Mesenchymal stem cell (in vitro differentiated cells and primary cell): ENCODE measurements around the gene RPL41.
A peak's percentile ranks its signal among the peaks of the same experiment; 100 is the strongest.

Experiments used
- DNase-seq: peaks from one replicate; pipeline ENCODE4 v3.0.0-alpha.2; 2013
- H2AFZ ChIP-seq: one replicate; pipeline ENCODE4 v1.6.1; 2013; ENCODE audit warnings: low read depth, mild to moderate bottlenecking, control low read depth, inconsistent platforms, low read length, moderate library complexity
- H2AK5ac ChIP-seq: 2 replicates; pipeline ENCODE4 v1.6.1; 2013; ENCODE audit warnings: low read length, moderate library complexity, mild to moderate bottlenecking, inconsistent platforms; ENCODE audit not compliant: severe bottlenecking
- H2BK120ac ChIP-seq: one replicate; pipeline ENCODE4 v1.6.1; 2013; ENCODE audit warnings: low read depth, mild to moderate bottlenecking, inconsistent platforms, low read length, moderate library complexity
- H2BK12ac ChIP-seq, 2 experiments: one replicate each; pipeline ENCODE4 v1.6.1; 2013; ENCODE audit warnings: inconsistent platforms in 2 of 2, low read length in 2 of 2, mild to moderate bottlenecking in 2 of 2, moderate library complexity in 2 of 2, control low read depth in 1 of 2
- H2BK15ac ChIP-seq: one replicate; pipeline ENCODE4 v1.6.1; 2013; ENCODE audit warnings: mild to moderate bottlenecking, low read depth, inconsistent platforms; ENCODE audit not compliant: poor library complexity, severe bottlenecking
- H2BK5ac ChIP-seq: 2 replicates; pipeline ENCODE4 v1.6.1; 2013; ENCODE audit warnings: low read depth, mild to moderate bottlenecking, low read length, control low read depth, inconsistent platforms; ENCODE audit not compliant: poor library complexity, severe bottlenecking
- H3K14ac ChIP-seq, 2 experiments: one replicate each; pipeline ENCODE4 v1.6.1; 2013; ENCODE audit warnings: inconsistent platforms in 2 of 2, low read length in 2 of 2, control low read depth in 1 of 2, mild to moderate bottlenecking in 1 of 2, moderate library complexity in 1 of 2
- H3K18ac ChIP-seq, 2 experiments: one replicate each; pipeline ENCODE4 v1.6.1; 2013; ENCODE audit warnings: inconsistent platforms in 2 of 2, low read length in 2 of 2, control low read depth in 1 of 2, low read depth in 1 of 2, mild to moderate bottlenecking in 1 of 2
- H3K23ac ChIP-seq, 2 experiments: one replicate each; pipeline ENCODE4 v1.6.1; 2013; ENCODE audit warnings: inconsistent platforms in 2 of 2, low read length in 2 of 2, mild to moderate bottlenecking in 2 of 2, moderate library complexity in 2 of 2, control low read depth in 1 of 2
- H3K27ac ChIP-seq: 2 replicates; pipeline ENCODE4 v1.5.1; 2013; ENCODE audit warnings: mild to moderate bottlenecking, moderate library complexity, low read length, control low read depth, inconsistent platforms; ENCODE audit not compliant: poor library complexity, severe bottlenecking
- H3K27me3 ChIP-seq, 2 experiments: 2 replicates each; pipeline versions ENCODE4 v1.6.1 to v1.7.0; 2013; ENCODE audit warnings: low read length in 2 of 2, mild to moderate bottlenecking in 2 of 2, moderate library complexity in 2 of 2, control low read depth in 1 of 2, inconsistent platforms in 1 of 2; ENCODE audit not compliant: control insufficient read depth in 1 of 2, insufficient read depth in 1 of 2
- H3K36me3 ChIP-seq, 2 experiments: 2 replicates each; pipeline versions ENCODE4 v1.6.1 to v1.7.0; 2013; ENCODE audit warnings: low read length in 2 of 2, control low read depth in 1 of 2, inconsistent platforms in 1 of 2, low read depth in 1 of 2, mild to moderate bottlenecking in 1 of 2; ENCODE audit not compliant: insufficient read depth in 2 of 2, control insufficient read depth in 1 of 2
- H3K4ac ChIP-seq, 2 experiments: one replicate each; pipeline ENCODE4 v1.6.1; 2013; ENCODE audit warnings: inconsistent platforms in 2 of 2, low read length in 2 of 2, mild to moderate bottlenecking in 2 of 2, moderate library complexity in 2 of 2, control low read depth in 1 of 2, low read depth in 1 of 2
- H3K4me1 ChIP-seq: 2 replicates; pipeline ENCODE4 v1.6.1; 2013; ENCODE audit warnings: low read depth, low read length, control low read depth; ENCODE audit not compliant: control insufficient read depth, insufficient read depth
- H3K4me2 ChIP-seq: 2 replicates; pipeline ENCODE4 v1.6.1; 2013; ENCODE audit warnings: low read length, mild to moderate bottlenecking, inconsistent platforms; ENCODE audit not compliant: poor library complexity, severe bottlenecking
- H3K4me3 ChIP-seq, 2 experiments: 2 replicates each; pipeline versions ENCODE4 v1.5.1 to v1.7.0; 2013; ENCODE audit warnings: low read length in 2 of 2, mild to moderate bottlenecking in 2 of 2, control low read depth in 1 of 2, low read depth in 1 of 2; ENCODE audit not compliant: insufficient read depth in 1 of 2
- H3K79me1 ChIP-seq: replicated peaks from 2 replicates; pipeline ENCODE4 v1.6.1; 2013; ENCODE audit warnings: mild to moderate bottlenecking, control low read depth, low read length, inconsistent platforms; ENCODE audit not compliant: poor library complexity, severe bottlenecking
- H3K9ac ChIP-seq: 2 replicates; pipeline ENCODE4 v1.7.0; 2013; ENCODE audit warnings: mild to moderate bottlenecking, low read length, moderate library complexity
- H3K9me3 ChIP-seq: 2 replicates; pipeline ENCODE4 v1.7.0; 2013; ENCODE audit warnings: mild to moderate bottlenecking, low read length; ENCODE audit not compliant: control insufficient read depth
- H4K8ac ChIP-seq: one replicate; pipeline ENCODE4 v1.6.1; 2013; ENCODE audit warnings: inconsistent platforms, mild to moderate bottlenecking, low read length, moderate library complexity
- H4K91ac ChIP-seq: one replicate; pipeline ENCODE4 v1.6.1; 2013; ENCODE audit warnings: mild to moderate bottlenecking, low read length, inconsistent platforms
- WGBS: methylation state at CpG from one replicate; pipeline ENCODE4 v1.1.7; 2013; ENCODE audit warnings: mixed read lengths; 5-methylcytosine and 5-hydroxymethylcytosine counted together

The RPL41 gene

DNA sequence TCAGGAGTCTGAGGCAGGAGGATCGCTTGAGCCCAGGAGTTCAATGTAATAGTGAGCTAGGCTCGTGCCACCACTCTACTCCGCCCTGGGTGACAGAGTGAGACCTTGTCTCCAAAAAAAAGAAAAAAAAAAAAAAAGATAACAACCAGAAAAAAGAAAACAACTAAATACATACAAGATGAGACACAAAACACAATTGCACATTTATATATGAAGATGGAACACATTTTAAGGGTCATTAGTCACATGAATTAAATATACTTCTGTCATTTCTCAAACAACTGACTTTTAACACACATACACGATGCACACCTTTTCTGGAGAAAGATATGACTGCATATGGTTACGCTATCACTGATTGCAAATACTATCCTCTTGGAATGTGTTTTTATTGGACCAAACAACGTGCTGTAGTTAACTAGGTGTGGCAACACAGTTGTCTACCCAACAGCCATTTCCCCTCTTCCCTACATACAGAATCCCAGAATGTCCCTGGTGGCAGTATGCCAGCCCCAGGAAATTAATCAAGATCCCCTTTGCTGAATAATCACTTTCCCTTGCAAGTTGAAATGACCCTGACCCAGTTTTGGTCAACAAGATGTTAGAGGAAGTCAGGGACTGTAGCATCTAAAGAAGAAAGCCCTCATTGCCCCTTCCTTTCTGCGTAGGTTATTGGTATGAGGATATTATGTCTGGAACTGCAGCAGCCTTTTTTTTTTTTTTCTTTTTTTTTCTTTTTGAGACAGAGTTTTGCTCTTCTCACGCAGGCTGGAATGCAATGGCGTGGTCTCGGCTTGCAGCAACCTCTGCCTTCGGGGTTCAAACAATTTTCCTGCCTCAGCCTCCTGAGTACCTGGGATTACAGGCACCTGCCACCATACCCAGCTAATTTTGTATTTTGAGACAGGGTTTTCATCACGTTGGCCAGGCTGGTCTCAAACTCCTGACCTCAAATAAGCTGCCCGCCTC lies 30.3 kb downstream of the RPL41 start:
- Histone ChIP-seq H2BK5ac (no peak overlapping the region), H2BK120ac (no peak overlapping the region), H4K8ac (no peak overlapping the region), H2BK15ac (no peak overlapping the region), H3K23ac (no peak overlapping the region), H3K4me3 (no peak overlapping the region), H3K36me3 (peaks cover 29 to 35% of the 10 kb centered on the region in 2 experiments), H2AK5ac (no peak overlapping the region), H3K9ac (no peak overlapping the region), H3K9me3 (no peaks in the 10 kb centered on the region), H2BK12ac (no peak overlapping the region), H3K4me2 (no peak overlapping the region), H3K27ac (no peak overlapping the region), H3K4me1 (peaks cover 2% of the 10 kb centered on the region), H2AFZ (no peak overlapping the region), H3K27me3 (no peaks in the 10 kb centered on the region), H4K91ac (no peak overlapping the region), H3K18ac (no peak overlapping the region), H3K14ac (no peak overlapping the region), H3K4ac (no peak overlapping the region), H3K79me1 (no peaks in the 10 kb centered on the region)
- WGBS, result 89% methylated on average over 10 of the region's 13 CpGs
- no peak for DNase-seq

DNA sequence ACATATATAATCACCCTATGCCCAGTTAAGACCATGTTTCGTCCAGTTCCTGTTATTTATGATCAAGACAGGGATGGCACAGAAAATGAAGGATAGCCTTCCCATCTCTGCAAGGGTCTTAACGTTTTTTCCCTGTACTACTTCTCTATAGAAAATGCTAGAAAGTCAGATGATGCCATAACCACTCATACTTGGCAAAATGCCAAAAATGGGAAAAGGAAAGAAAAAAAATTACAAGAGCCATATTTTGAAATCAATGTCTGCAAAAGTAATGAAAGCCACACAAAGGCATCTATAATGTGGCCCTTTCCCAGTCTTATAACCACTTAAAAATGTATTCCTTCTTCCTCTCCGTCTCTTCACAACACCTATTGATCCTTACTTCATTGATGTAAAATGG lies 34.1 kb downstream of the RPL41 start:
- Histone ChIP-seq H2AK5ac (no peak overlapping the region), H2BK5ac (no peak overlapping the region), H3K14ac (no peak overlapping the region), H2BK15ac (no peak overlapping the region), H4K8ac (no peak overlapping the region), H2BK120ac (no peak overlapping the region), H3K9ac (no peak overlapping the region), H3K18ac (no peak overlapping the region), H3K27me3 (no peaks in the 10 kb centered on the region), H3K36me3 (peaks cover 11 to 15% of the 10 kb centered on the region in 2 experiments), H3K4me1 (peaks cover 13% of the 10 kb centered on the region), H3K79me1 (peaks cover 17% of the 10 kb centered on the region), H3K23ac (no peak overlapping the region), H3K4me2 (no peak overlapping the region), H3K4ac (no peak overlapping the region), H4K91ac (no peak overlapping the region), H3K27ac (no peak overlapping the region), H2BK12ac (no peak overlapping the region), H2AFZ (no peak overlapping the region), H3K9me3 (no peaks in the 10 kb centered on the region), H3K4me3 (no peak overlapping the region)
- DNase-seq, result peak; percentile 50
- 88% methylated on average over 2 of the region's 3 CpGs for WGBS

DNA sequence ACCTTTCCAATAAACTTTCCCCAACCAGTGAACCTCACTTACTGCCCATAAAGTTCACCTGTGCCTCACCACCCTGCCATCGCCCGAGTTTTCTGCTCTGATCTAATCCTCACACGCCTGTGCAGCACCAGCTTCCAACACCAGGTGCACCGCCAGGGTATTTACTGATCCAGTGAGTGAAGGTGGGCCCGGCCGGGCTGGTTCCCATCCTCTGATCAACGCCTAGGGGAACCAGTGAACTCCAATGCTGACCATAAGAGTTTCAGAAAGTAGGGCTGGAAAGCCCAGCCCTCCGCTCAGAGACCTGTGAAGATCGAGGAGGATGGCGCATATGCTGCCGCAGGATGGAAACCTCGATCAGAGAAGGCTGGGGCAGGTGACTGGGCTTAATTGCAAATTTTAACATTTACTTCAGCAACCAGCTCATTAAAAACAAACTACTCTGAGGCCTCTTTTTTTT lies 35.3 kb downstream of the RPL41 start:
- Histone ChIP-seq H3K4me1 (peaks cover 13% of the 10 kb centered on the region), H3K18ac (peak overlapping the region in 1 of 2 experiments; percentile 28), H2BK5ac (no peak overlapping the region), H3K23ac (no peak overlapping the region), H3K4me2 (peak overlapping the region; percentile 72), H3K27ac (peak overlapping the region; percentile 80), H2BK12ac (peak overlapping the region in 1 of 2 experiments; percentile 15), H2BK120ac (no peak overlapping the region), H4K91ac (no peak overlapping the region), H3K9ac (peak overlapping the region; percentile 98), H3K4ac (peak overlapping the region; percentile 9 to 81), H3K4me3 (peak overlapping the region; percentile 43 to 93), H3K79me1 (peaks cover 19% of the 10 kb centered on the region), H3K36me3 (peaks cover 16 to 19% of the 10 kb centered on the region in 2 experiments), H2AK5ac (no peak overlapping the region), H2AFZ (peak overlapping the region; percentile 49), H3K27me3 (no peaks in the 10 kb centered on the region), H2BK15ac (no peak overlapping the region), H3K14ac (no peak overlapping the region), H3K9me3 (no peaks in the 10 kb centered on the region), H4K8ac (peak overlapping the region; percentile 4)
- no peak for DNase-seq
- 19% methylated on average over 12 of the region's 12 CpGs for WGBS

DNA sequence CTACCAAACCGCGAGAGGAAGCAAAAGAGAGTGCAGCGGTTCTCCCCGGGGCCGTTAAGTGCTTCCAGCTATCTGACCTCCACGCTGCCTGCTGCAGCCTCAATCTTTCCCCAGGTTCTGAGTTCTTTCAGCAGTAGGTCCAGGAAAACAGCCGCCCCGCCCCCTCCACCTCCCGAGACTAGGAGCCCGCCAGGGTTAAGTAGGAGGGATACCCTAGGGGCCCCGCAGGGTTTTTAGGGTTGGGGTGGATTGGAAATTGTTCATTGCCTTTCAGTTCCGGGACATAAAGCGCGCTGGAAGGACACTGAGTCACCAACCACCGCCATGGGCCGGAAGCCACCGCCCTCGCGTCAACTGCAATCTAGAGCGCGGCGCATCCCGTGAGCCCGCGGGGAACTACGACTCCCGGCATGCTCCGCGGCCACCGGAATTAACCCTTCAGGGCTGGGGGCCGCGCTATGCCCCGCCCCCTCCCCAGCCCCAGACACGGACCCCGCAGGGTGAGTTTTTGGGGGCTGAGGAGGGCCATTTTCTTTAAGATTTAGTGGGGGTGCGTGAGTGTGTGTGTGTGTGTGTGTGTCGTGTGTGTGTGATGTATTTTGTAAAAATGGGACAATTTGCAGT lies 35.8 kb downstream of the RPL41 start, which contains the start of gene MYL6B:
TSS of gene MYL6B (plus strand) at position 456 of the 624 bp plus-strand sequence. CDS start 1,332 bp downstream, outside the sequence.
- H3K4me3 ChIP-seq, result peak within 1 kb of the TSS; percentile 54 to 93
- peak within 1 kb of the TSS; percentile 9 to 81 for H3K4ac ChIP-seq
- H3K27me3 ChIP-seq, result no peaks in the 10 kb centered on the region
- peak within 1 kb of the TSS; percentile 76 for H4K8ac ChIP-seq
- peak within 1 kb of the TSS; percentile 98 for H3K9ac ChIP-seq
- peak within 1 kb of the TSS in 1 of 2 experiments; percentile 36 for H3K14ac ChIP-seq
- H2BK15ac ChIP-seq, result no peak within 1 kb of the TSS
- H2AK5ac ChIP-seq, result peak within 1 kb of the TSS; percentile 79
- H3K4me2 ChIP-seq, result peak within 1 kb of the TSS; percentile 91
- WGBS, result 2% methylated on average over 33 of the region's 37 CpGs
- no peak within 1 kb of the TSS for H2BK120ac ChIP-seq
- H3K18ac ChIP-seq, result peak within 1 kb of the TSS; percentile 53 to 64
- peak within 1 kb of the TSS; percentile 80 for H3K27ac ChIP-seq
- H3K23ac ChIP-seq, result peak within 1 kb of the TSS; percentile 16 to 53
- H2AFZ ChIP-seq, result peak within 1 kb of the TSS; percentile 49
- peaks cover 13% of the 10 kb centered on the region for H3K4me1 ChIP-seq
- no peak within 1 kb of the TSS for H2BK5ac ChIP-seq
- DNase-seq, result peak; percentile 94
- no peaks in the 10 kb centered on the region for H3K9me3 ChIP-seq
- peaks cover 16 to 19% of the 10 kb centered on the region in 2 experiments for H3K36me3 ChIP-seq
- H3K79me1 ChIP-seq, result peaks cover 19% of the 10 kb centered on the region
- peak within 1 kb of the TSS in 1 of 2 experiments; percentile 15 for H2BK12ac ChIP-seq
- peak within 1 kb of the TSS; percentile 70 for H4K91ac ChIP-seq
